ENCODE data around the gene MINDY4B.

The MINDY4B gene

DNA sequence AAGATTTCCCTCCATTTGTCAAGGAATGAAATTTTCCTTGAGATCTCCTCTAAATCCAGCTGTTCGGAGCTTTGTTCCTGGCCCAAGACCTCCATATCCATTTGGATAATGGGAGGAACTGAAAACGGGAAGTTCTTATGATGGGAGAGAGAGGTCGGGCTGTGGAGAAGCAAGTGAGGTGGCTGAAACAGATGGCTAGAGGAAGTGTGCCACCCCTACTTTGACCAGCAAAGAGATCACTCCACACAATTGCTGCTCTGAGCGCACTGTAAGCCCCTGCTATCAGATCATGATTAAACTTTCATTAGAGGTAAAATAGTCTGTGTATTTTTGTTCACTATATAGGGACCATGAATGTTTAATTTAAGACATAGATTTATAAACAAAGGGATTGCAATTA lies at the start of gene MINDY4B:
MINDY4B (minus strand) TSS at position 101 of the 400 bp plus-strand sequence; CDS start at position 101, 0 bp downstream.
- no peak for DNase-seq (ENCODE audit: low spot score)

DNA sequence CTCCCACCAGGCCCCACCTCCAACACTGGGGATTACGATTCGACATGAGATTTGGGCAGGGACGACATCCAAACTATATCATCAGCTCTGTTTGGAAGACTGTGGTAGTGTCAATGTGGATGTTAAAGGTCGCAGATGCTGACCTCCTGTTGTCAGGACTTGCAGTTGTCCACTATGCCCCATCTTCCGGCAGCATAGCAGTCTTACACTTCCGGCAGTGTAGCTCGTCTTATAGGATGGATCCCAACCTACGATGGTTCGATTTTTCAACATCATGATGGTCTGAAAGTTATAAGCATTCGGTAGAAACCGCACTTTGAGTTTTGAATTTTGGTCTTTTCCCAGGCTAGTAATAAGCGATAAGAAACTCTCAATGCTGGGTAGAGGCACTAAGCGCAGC lies 46.7 kb upstream of the MINDY4B start:
- DNase-seq (ENCODE audit: low spot score) = no peak

DNA sequence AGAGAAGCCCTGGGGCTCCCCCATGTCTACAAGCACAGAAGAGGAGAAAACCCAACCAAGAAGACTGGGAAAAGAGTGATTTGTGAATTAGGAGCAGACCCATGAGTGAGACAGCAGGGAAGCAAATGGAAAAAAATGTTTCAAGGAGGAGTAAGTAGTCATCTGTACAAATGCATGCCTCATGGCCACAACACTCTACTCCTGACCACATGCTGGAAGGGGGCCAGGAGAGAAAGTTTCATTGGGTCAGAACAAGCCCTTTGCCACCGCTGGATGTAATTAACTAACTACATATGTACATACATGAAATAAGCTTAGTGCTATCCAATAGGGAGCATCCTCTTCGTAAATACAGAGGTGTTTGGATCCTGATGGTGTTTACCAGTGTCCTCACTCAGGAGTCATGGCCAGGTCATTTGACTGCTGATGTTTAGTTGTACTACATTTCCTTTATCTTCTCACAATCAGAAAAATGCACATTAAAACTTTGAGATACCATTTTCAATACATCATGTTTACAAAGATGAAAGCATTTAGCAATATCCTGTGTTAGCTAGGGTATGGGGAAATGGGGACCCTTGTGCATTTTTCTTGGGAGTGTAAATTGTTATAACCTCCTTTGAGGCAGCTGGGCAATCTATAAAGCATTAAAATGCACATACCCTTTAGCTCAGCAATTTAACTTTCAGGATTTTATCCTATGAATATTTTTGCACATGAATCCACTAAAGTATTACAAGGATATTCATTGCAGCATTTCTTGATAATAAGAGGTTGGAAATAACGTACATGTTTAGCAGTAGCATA lies 40.2 kb upstream of the MINDY4B start:
- DNase-seq (ENCODE audit: low spot score) = peak; percentile 68

DNA sequence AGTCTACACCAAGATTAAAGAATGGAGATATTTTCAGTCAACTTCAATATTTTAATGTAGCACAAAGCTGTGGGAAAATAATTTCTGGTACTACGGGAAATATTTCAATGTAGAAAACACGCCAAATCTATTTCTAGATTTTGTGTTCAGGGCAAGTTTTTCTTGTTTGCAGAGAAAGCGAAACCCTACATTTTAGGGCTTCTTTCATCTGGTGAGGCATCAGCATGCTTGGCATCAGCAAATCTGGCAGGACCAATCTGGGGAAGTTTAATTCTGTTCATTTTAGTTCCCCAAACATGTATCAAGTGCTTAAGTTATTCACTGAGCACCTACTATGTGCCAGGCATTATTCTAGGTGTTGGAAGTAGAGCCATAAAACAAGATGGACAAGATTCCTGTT lies 37.0 kb upstream of the MINDY4B start:
- no peak for DNase-seq (ENCODE audit: low spot score)

DNA sequence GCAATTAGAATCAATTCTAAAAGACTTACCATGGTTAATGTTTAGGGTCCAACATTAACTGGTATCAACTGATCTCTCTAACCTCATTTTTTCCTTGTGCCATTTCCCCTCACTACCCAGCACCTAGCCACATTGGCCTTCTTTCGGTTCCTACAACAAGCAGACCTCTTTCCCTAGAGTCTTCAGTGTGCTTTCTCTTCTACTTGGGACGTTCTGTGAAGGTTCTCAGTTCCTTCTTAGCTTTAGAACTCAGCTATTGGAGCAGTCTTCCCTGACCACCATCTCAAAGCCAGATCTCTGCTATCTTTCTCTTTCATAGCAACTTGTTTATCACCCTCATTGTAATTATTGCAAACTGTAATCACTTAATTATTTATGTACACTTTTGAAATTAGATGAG lies 31.5 kb upstream of the MINDY4B start:
- DNase-seq (ENCODE audit: low spot score) = no peak

DNA sequence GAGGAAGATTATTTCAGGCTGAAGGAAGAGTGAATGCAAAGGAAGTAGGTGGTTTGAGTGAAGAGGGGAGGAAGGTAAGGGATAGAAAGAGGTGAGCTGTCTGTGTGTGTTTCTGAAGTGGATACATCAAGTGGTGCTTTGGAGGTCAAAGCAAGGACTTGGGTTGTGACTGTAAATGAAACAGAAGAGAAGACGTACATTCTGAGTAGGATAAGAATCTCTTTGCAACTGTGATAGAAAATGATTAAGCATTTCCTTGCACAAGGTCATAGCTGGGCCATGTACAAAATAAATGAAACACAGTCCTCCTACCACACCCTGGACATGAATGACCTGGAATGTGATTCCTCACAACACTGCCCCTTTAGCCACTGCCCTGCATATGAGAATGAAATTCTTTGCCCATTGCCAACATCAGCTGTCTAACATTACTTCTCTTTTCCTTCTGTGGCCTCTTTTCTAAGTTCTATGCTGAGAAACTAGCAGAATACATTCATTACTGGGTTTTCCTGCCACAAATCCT lies 28.3 kb upstream of the MINDY4B start:
- DNase-seq (ENCODE audit: low spot score) = no peak

DNA sequence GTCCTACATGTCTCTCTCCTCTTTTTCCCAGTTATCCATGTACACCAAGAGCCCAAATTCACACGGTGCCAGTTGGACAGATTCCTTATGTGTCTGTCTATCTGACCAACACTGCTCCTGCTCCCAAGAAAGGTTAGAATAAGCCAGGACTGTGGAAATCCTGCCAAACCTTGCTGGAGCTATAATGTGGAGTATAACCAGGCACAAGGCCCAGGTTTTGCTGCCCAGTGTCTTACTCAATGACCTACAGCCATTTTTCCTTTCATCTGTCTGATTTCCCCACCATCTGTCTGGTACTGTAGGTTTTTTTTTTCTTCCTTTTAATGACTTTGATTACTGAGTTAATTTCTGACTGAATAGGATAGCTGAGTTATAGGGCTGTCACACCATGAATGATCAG lies 26.5 kb upstream of the MINDY4B start:
- DNase-seq (ENCODE audit: low spot score) = no peak

DNA sequence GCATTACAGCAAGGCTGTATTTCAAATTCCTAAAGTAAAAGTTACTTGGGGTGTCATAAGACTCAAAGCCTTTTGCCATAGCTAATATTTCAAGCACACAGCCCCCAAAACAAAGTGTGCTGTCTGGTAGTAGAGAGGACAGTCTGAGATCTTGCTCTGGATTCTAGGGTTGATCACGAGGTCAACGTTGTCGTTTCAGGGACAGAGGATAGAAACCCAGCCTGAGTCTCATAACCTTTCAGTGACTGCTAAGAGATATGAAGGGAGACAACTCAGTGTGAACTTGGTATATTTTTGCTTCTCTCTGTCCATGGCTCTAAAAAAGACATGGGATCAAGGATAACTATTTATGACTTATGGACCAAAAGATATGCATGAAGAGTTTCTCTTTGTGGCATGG lies 25.6 kb upstream of the MINDY4B start:
- DNase-seq (ENCODE audit: low spot score) = no peak

DNA sequence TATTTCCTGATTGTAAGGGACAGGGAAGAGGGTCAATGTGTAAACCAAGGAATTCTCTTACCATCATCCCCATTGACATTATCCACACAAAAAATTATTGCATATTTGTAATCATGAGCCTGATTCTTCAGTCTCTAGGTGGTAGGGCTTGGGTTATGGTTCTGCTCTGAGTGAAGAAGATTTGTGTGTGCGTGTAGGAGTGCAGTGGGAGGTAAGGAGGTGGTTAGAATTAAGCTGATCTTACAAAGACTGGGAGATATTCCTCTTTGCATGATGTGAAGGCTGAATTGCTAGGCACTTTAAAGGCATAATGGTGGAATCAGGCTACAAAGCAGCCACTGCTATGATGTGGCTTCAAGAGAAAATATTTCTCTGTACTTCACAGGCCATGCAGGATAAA lies 23.0 kb upstream of the MINDY4B start:
- DNase-seq (ENCODE audit: low spot score) = no peak

DNA sequence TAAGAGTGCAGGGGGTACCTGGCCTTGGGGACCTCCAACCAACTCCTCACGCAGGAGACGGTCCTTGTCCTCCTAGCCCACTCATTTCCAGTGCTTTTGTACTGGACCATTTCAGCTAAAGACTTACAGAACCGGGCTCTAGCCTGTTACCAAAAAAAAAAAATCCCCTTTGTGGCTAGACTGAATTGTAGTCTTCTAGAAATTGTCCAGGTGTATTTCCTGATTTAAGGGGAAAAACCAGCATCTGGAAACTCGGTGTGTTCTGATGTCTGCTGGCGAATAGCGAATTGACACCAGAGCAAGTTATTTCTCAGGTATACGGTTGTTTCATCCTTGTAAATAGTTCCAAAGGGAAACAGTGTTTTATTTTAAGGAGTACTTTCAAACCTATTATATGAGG lies 21.1 kb upstream of the MINDY4B start:
- DNase-seq (ENCODE audit: low spot score) = no peak

DNA sequence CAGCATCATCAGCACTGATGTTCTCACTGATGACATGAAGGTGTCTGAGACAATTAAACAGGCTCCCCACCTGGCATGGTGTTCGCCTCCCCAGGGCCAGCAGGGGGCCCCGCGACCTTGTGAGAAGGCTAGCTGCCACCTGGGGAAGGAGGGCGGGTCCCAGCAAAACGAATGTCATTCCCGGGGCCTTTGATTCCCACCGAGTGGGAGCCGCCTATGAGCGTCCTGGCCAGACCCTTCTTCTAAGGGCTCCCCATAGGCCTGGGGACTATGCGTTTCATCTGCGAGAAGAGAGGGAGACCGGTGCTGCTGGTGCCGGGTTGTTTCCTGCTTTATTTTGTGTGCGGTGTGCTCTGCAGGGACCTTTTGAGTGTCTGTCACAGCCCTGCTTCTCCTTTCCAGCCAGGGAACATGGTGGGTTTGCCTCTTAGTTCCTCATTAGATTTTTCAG lies 20.5 kb upstream of the MINDY4B start:
- DNase-seq (ENCODE audit: low spot score) = peak; percentile 46

DNA sequence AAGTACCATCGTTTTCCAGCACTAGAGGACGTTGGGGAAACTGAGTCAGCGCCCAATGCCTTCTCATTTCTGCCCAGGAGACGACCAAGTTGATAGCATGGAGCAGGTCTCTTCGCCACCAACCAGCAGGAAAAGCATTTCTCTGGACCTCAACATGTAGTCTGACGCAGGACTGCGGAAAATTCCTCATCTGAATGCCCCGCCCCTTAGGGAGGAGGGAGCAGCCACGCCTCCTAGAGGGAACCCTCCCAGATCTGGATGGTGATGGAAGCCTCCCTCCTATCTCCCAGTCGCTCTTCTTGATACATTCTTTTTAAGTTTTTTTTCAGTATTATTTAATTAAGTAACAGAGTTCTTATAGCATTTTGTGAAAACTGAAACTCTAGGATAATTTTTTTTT lies 17.4 kb upstream of the MINDY4B start:
- peak; percentile 56 for DNase-seq (ENCODE audit: low spot score)

DNA sequence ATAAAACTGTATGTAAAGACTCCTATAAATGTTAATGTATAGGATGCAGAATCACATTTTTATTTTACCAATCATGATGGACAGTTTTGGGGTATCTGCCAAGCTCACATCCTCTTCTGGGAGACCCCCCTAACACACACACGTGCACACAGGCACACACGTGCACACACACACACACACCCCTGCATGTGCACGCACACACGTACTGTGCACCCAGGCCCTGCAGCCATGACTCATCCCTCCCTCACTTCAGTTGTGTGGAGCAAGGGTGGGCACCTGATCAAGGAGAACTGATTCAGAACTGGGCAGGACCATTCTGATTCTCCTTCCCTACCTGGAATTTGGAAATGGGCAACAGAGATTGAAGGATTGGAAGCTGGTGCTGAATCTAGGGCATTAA lies 16.0 kb upstream of the MINDY4B start:
- no peak for DNase-seq (ENCODE audit: low spot score)

DNA sequence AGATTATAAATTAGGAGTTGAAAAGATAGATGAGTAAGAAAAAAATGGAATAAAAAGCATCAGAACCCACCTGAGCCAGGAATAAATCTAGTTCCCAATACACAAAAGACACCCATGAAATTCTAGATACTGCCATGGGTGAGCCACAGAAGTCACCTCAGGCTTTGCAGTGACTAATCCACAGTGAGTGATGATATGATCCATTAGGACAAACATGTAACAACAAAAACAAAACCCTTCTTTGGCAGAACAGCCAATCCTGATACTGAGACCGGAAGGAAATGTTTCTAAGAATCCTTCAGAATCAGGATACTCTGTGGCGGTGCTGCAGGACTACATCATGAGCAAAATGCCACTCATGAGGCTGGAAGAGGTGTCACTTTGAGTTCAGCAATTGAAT lies 15.0 kb upstream of the MINDY4B start:
- no peak for DNase-seq (ENCODE audit: low spot score)

DNA sequence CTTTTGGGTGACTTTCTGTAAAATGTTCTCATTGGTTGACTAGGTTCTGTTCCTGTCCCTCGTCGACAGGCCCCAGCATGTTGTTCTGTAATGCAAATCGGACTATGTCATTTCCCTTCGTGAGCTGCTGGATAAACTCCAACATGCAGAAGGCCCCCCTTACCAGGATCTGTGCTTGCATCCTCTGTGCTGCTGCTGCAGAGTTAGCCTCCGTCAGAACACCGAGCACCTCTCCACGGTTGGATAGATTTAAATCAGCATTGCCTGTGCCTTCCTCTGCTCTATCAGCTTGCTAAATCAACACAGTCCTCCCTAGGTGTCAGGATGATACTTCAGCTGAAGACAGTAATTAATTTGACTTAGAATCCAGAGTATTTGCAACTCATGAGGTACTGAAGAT lies 12.7 kb upstream of the MINDY4B start:
- no peak for DNase-seq (ENCODE audit: low spot score)

DNA sequence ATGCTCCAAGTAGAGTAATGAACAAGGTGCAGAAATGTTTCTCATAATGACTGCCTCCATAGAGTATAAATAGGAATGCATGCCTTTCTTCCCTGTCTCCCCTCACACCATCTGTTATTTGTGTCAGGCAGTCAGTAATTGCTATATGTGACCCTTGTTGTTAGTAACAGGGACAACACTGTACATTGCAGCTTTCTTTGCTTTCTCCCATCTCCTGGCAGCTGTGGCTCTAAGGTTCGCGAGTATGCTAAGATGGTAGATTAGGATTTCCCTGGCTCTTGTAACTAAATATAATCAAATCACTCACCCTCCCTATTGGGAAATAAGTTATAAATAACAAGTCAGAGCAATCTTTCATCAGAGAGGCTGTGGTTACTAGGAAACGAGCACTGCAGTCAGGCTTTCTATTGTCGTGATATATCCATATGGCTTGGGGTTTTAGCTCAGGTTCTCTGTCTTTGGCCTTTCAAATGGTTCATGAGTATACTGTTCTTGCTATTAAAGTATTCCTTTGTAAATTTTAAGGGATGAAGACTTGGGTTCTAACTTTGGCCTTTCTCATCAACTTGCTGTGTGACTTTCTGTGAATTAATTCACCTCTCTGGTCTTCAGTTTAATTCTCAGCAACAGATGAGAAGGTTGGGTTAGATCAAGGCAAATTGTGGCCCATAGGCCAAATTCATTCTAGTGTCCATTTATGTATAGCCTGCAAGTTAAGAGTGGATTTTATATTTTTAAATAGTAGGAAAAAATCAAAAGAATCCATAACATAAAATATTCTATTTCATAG lies 8.1 kb upstream of the MINDY4B start:
- DNase-seq (ENCODE audit: low spot score) = no peak

DNA sequence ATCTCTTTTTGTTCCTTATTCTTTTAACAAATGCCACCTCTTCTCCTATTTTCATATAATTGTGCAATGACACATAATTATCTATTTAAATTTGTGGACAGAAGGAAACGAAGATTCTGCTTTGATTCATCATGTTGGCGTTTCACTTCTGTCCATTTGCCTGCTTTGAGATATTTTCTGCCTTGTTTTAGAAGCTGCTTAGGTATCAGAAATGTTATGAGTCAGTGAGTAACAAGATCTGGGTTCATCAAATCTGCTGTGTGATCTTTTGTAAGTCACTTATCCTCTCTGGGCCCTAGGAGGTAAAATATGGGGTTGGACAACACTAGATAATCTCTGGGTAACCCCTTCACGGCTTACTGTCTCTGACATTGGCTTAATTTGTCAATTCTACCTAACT lies 7.3 kb upstream of the MINDY4B start:
- DNase-seq (ENCODE audit: low spot score) = no peak

DNA sequence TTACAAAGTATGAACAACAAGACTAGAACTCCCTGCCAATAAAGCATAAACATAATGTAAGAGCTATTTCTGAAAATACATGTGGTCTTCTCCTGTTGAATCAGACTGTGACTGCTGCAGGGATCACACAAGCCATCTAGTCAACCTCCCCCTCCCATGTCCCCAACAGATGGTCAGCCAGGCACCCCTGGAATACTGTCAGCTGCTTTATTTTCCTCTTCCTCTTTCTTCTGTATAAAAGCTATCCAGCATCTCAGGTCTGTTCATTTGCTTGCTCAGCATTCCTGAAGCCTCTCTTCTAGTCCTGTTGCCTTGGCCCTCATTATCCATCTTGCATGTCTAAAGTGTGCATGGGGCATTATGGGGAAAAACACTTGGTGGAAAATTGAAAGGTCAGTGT lies 6.5 kb upstream of the MINDY4B start:
- no peak for DNase-seq (ENCODE audit: low spot score)

DNA sequence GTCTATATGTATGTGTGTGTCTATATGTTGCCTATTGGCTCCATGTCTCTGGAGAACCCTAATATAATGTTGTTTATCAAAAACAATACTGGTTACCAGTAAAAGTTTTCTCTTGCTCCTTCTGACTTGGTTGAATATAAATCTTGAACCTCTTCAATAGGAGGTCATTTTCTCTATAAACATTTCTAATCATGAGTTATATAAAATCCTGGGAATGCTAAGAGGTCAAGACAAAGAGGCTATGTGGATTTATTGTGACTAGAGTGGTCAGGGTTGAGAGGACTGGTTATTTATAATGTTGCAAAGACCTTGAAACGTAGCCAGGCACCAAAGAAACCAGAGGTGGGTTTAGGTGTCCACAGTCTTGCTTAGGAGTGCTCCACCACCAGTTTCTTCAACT lies 1.2 kb upstream of the MINDY4B start:
- no peak for DNase-seq (ENCODE audit: low spot score)

DNA sequence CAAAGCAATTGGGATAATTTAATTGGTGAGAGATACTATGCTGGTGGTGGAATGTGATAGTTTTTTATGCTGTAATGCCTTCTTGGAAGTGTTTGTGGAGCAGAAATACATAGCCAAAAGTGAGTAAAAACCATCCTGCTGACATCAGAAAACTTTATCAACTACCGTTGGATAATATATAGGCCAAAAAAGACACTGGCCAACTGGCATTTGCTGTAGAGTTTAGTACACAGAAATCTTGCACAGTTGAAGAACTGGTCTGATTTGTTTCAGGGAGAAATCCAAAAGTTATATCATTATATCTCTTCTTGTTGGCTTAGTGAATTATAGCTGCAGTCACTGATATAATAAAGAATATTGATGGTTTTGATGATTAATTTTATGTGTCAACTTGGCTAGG lies 507 bp upstream of the MINDY4B start:
- no peak for DNase-seq (ENCODE audit: low spot score)

DNA sequence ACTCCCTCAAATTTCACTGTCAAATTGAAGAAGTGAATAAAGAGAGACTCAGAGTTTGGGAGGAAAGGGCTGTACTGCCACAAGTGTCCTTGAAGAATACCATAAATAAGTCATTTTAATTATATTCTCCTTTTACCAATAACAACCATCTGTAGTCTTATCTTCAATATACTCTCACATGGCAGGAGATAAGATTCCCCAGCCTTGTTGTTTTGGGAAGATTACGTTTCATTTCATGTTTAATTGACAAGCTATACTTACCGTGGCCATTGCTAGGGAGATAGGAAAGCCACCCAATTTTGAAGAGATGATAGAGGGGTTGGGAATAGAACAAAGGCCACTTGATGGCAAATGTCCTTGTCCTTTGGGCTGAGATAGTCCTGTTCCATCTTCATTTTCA lies 2.3 kb downstream of the MINDY4B start:
- no peak for DNase-seq (ENCODE audit: low spot score)

DNA sequence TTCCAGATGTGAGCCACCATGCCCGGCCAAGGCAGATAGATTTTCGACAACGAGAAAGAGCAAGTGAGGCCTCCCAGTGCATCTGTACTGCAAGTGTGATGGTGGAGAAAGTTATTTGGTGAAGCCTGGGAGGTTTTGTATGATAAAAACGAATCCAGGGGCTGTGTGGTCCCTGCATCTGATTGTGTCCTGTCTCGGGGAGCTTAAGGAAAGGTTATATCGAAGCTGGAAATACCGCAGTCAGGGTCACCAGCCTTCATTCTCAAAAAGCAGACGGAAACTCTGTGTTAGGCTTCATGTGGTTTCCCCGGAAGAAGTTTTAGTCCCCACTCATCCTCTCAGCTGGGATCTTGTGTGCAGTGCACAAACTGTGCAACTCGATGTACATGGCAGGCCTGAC lies 3.4 kb downstream of the MINDY4B start:
- DNase-seq (ENCODE audit: low spot score) = no peak

DNA sequence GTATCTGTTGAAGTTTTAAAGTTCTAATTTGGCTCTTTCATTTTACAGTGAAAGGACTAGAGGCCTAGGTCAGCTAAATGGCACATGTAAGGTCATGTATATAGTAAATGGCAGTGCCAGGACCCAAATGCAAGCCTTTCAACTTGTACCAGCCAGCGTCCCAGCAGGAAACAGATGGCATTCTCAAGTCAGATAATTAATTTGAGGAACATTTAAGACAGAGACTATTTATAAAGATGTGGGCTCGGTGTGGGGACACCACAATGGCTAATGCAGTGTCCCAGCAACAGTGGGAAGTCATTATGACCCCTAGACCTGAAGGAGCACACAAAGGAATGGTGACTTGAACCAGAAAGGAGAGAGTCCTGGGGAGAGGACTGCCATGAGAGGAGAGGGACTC lies 6.1 kb downstream of the MINDY4B start:
- DNase-seq (ENCODE audit: low spot score) = no peak
